Type B pancreatic cell (in vitro differentiated cells): ENCODE measurements around the gene EPSTI1. TPM values are rescaled to one million over a fixed set of nuclear protein-coding genes. Genes with fewer than 3 reads are reported as not detected.

Source experiments
- DNase-seq: peaks from one replicate; pipeline ENCODE4 v3.0.0; 2021; ENCODE audit warnings: mixed read lengths; ENCODE audit not compliant: unreplicated experiment; ENCODE audit errors: extremely low spot score
- H3K27ac Mint-ChIP-seq: 2 replicates; pipeline ENCODE4 v1.8.0; 2021; ENCODE audit warnings: mild to moderate bottlenecking, mixed read lengths
- H3K27me3 Mint-ChIP-seq: 2 replicates; pipeline ENCODE4 v1.8.0; 2021; ENCODE audit warnings: mixed read lengths
- H3K36me3 Mint-ChIP-seq: 2 replicates; pipeline ENCODE4 v1.8.0; 2021; ENCODE audit warnings: mixed read lengths
- H3K4me1 Mint-ChIP-seq: one replicate; pipeline ENCODE4 v1.8.0; 2021; ENCODE audit warnings: mixed read lengths; ENCODE audit not compliant: unreplicated experiment
- H3K4me3 Mint-ChIP-seq: 2 replicates; pipeline ENCODE4 v1.8.0; 2021; ENCODE audit warnings: mild to moderate bottlenecking, mixed read lengths
- H3K9me3 Mint-ChIP-seq: 2 replicates; pipeline ENCODE4 v1.8.0; 2021; ENCODE audit warnings: mixed read lengths
- total RNA-seq: library from RNA; stranded (reverse); gene quantifications from 2 replicates; pipeline ENCODE4 v1.2.1, GENCODE V29; 2021; ENCODE audit warnings: low replicate concordance
- TF ChIP-seq, protein P1 (sequence below): fragments of 200-600 bp; sonication (generic); conservative IDR thresholded peaks from 2 replicates; pipeline ENCODE4 v1.5.0; 2021; ENCODE audit warnings: antibody characterized with exemption, mild to moderate bottlenecking

EPSTI1 gene
- total RNA-seq, 1 donor from 2014 or later, result 7.9 TPM

DNA sequence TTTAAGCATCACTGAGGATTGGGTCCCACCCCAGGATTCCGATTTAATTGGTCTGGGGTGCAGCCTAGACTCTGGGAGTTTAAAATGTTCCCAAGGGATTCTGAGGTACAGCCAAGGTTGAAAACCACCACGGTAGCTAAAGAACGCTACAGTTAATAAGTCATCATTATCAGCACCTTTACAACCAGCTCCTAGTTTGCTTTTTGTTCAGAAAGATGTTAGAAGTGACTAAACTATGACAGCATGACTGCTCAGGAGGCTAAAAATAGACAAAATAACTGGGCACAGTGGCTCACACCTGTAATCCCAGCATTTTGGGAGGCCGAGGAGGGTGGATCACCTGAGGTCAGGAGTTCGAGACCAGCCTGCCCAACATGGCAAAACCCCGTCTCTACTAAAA lies 11.7 kb upstream of the EPSTI1 start:
- peaks cover 24% of the 10 kb centered on the region for H3K9me3 Mint-ChIP-seq
- H3K4me1 Mint-ChIP-seq, result peaks cover 17% of the 10 kb centered on the region
- H3K36me3 Mint-ChIP-seq, result no peaks in the 10 kb centered on the region
- H3K27me3 Mint-ChIP-seq, result no peaks in the 10 kb centered on the region
- no peak overlapping the region for H3K27ac Mint-ChIP-seq
- H3K4me3 Mint-ChIP-seq, result no peak overlapping the region
- TF ChIP-seq, protein P1, sequence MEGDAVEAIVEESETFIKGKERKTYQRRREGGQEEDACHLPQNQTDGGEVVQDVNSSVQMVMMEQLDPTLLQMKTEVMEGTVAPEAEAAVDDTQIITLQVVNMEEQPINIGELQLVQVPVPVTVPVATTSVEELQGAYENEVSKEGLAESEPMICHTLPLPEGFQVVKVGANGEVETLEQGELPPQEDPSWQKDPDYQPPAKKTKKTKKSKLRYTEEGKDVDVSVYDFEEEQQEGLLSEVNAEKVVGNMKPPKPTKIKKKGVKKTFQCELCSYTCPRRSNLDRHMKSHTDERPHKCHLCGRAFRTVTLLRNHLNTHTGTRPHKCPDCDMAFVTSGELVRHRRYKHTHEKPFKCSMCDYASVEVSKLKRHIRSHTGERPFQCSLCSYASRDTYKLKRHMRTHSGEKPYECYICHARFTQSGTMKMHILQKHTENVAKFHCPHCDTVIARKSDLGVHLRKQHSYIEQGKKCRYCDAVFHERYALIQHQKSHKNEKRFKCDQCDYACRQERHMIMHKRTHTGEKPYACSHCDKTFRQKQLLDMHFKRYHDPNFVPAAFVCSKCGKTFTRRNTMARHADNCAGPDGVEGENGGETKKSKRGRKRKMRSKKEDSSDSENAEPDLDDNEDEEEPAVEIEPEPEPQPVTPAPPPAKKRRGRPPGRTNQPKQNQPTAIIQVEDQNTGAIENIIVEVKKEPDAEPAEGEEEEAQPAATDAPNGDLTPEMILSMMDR, result no peak
- no peak for DNase-seq

DNA sequence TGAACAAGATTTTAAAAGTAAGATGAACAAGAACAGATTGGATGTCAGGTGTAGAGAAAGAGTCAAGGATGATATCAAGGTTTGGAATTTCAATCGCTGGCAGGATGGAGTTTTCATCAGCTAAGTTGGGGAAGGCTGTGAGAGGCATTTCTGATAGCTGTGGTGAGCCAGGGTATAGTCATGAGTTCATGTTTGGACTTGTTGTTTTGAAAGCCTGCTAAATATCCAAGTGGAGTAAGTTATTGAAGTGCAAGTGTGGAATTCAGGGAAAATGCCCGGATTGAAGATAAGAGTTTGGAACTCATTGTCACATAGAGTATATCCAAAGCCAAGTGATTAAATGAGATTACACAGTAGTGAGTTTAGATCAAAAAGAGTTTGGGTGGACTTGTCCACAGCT lies 11.0 kb upstream of the EPSTI1 start:
- no peaks in the 10 kb centered on the region for H3K27me3 Mint-ChIP-seq
- TF ChIP-seq, protein P1, result no peak
- no peaks in the 10 kb centered on the region for H3K36me3 Mint-ChIP-seq
- H3K4me3 Mint-ChIP-seq, result no peak overlapping the region
- no peak for DNase-seq
- peaks cover 17% of the 10 kb centered on the region for H3K4me1 Mint-ChIP-seq
- H3K27ac Mint-ChIP-seq, result no peak overlapping the region
- peaks cover 24% of the 10 kb centered on the region for H3K9me3 Mint-ChIP-seq

DNA sequence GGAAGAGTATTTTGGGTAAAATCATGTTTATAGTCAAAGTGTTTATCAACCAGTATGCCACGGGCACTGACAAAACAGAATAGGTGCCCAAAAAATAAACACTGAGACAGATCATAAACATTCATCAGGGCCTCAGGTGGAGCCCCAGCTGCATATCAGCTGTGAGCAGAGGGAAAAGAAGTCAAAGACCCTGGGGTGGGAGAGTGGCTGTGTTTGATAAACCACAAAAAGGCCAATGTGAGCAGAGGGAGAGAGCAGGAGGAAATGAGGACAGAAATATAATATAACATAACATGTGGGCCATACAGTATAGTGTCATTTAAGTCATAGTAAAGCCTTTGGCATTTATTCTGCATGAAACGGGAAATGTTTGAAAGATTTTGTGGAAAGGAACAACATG lies 10.0 kb upstream of the EPSTI1 start:
- no peaks in the 10 kb centered on the region for H3K36me3 Mint-ChIP-seq
- H3K27me3 Mint-ChIP-seq, result no peaks in the 10 kb centered on the region
- no peak overlapping the region for H3K27ac Mint-ChIP-seq
- TF ChIP-seq, protein P1, result no peak
- DNase-seq, result no peak
- no peak overlapping the region for H3K4me3 Mint-ChIP-seq
- H3K4me1 Mint-ChIP-seq, result peaks cover 14% of the 10 kb centered on the region
- H3K9me3 Mint-ChIP-seq, result peaks cover 22% of the 10 kb centered on the region

DNA sequence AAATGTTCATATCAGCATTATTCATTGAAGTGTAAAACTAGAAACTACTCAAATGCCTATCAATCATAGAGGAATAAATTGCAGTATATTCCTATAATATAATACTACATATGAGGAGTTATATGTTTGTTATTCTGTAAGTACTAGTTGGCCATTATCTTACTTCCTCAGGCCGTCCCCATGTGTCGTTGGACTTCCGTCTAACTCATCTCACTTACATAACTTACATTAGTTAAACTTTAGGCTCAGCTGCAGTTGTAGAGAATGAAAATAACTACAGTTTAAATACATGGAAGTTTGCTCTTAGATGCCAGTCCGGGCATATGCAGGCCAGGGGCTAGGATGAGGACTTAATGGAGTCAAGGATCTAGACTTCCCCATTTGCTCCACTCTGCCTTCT lies 8.6 kb upstream of the EPSTI1 start:
- H3K27me3 Mint-ChIP-seq, result no peaks in the 10 kb centered on the region
- no peak for DNase-seq
- peaks cover 8% of the 10 kb centered on the region for H3K4me1 Mint-ChIP-seq
- H3K27ac Mint-ChIP-seq, result no peak overlapping the region
- peaks cover 22% of the 10 kb centered on the region for H3K9me3 Mint-ChIP-seq
- TF ChIP-seq, protein P1, result no peak
- no peaks in the 10 kb centered on the region for H3K36me3 Mint-ChIP-seq
- H3K4me3 Mint-ChIP-seq, result no peak overlapping the region

DNA sequence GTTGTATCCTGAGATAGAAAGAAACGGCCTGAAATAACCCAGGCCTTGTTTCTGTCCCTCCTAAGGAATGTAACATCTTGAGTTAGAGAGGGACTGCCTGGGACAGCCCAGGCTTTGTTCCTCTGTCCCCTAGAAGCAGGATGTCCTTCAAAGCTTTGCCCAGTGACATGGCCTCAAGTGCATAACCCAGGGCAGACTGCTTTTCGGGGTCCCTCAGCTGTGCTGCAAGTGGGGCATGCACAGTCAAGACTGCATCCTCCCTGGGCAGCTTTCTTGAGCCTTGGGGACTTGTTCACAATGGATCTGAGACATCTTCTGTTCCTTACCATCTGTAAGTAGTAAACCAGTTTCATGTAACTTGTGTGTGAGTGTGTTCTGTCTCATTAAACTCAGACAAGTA lies 7.5 kb upstream of the EPSTI1 start:
- TF ChIP-seq, protein P1, result no peak
- Mint-ChIP-seq H3K4me3 (no peak overlapping the region), H3K27me3 (no peaks in the 10 kb centered on the region), H3K4me1 (no peaks in the 10 kb centered on the region), H3K27ac (no peak overlapping the region), H3K9me3 (peaks cover 22% of the 10 kb centered on the region), H3K36me3 (no peaks in the 10 kb centered on the region)
- DNase-seq, result no peak

DNA sequence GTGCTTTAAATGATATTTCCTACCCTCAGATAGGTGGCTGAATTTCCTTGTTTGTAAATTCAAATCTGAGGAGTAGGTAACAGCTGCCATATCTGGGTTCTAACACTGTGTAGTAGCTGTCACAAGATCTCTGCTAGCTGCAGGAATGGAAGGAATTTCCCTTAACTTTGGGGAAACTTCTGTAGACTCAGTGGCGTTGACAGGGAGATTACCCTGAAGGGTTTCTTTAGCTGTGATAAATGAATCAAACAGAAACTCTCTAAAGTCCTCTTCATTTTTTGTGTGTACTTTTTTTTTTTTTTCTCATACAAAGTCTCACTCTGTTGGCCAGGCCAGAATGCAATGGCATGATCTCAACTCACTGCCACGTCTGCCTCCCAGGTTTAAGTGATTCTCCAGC lies 5.3 kb upstream of the EPSTI1 start:
- H3K27me3 Mint-ChIP-seq, result no peaks in the 10 kb centered on the region
- peak overlapping the region; percentile 84 for H3K27ac Mint-ChIP-seq
- no peaks in the 10 kb centered on the region for H3K36me3 Mint-ChIP-seq
- peaks cover 6% of the 10 kb centered on the region for H3K4me1 Mint-ChIP-seq
- H3K9me3 Mint-ChIP-seq, result peaks cover 13% of the 10 kb centered on the region
- TF ChIP-seq, protein P1, result no peak
- H3K4me3 Mint-ChIP-seq, result no peak overlapping the region
- DNase-seq, result no peak
